Smooth muscle cell (in vitro differentiated cells): Measurements from ENCODE around the gene PCSK1. TPM values are rescaled to one million over a fixed set of nuclear protein-coding genes. Genes with fewer than 3 reads are reported as not detected.

ENCODE experiments used
- DNase-seq: peaks from one replicate; lab custom pipeline; 2025; ENCODE audit not compliant: unreplicated experiment; lab: John Stamatoyannopoulos, UW
- H2AFZ ChIP-seq: fragments of 200-600 bp; sonication (generic); 2 replicates; pipeline ENCODE4 v1.6.0; 2016; ENCODE audit warnings: antibody characterized with exemption, low read depth, mild to moderate bottlenecking
- H3F3A ChIP-seq: fragments of 200-600 bp; sonication (generic); 2 replicates; pipeline ENCODE4 v1.6.0; 2017; ENCODE audit warnings: antibody characterized with exemption, low read depth
- H3K27ac ChIP-seq: fragments of 200-600 bp; sonication (generic); 2 replicates; pipeline ENCODE4 v1.5.1; 2016; ENCODE audit warnings: low read depth, mild to moderate bottlenecking
- H3K27me3 ChIP-seq: fragments of 200-600 bp; sonication (generic); 2 replicates; pipeline ENCODE4 v1.6.1; 2016; ENCODE audit warnings: low read depth, mild to moderate bottlenecking
- H3K36me3 ChIP-seq: fragments of 200-600 bp; sonication (generic); 2 replicates; pipeline ENCODE4 v1.5.1; 2016; ENCODE audit warnings: low read depth
- H3K4me1 ChIP-seq: fragments of 200-600 bp; sonication (generic); 2 replicates; pipeline ENCODE4 v1.5.1; 2016; ENCODE audit warnings: low read depth
- H3K4me2 ChIP-seq: fragments of 200-600 bp; sonication (generic); 2 replicates; pipeline ENCODE4 v1.6.0; 2016; ENCODE audit warnings: mild to moderate bottlenecking
- H3K4me3 ChIP-seq: fragments of 200-600 bp; sonication (generic); 2 replicates; pipeline ENCODE4 v1.5.1; 2016; ENCODE audit warnings: mild to moderate bottlenecking
- H3K79me2 ChIP-seq: fragments of 200-600 bp; sonication (generic); 2 replicates; pipeline ENCODE4 v1.6.0; 2016; ENCODE audit warnings: low read depth, mild to moderate bottlenecking
- H3K9ac ChIP-seq: fragments of 200-600 bp; sonication (generic); 2 replicates; pipeline ENCODE4 v1.6.0; 2016; ENCODE audit warnings: low read depth
- H3K9me3 ChIP-seq: fragments of 200-600 bp; sonication (generic); replicated peaks from 2 replicates; pipeline ENCODE4 v1.5.1; 2016; ENCODE audit warnings: low read depth
- H4K20me1 ChIP-seq: fragments of 200-600 bp; sonication (generic); 2 replicates; pipeline ENCODE4 v1.6.0; 2016; ENCODE audit warnings: low read depth
- WGBS: methylation state at CpG from one replicate; pipeline ENCODE4 v1.1.7; 2016; ENCODE audit warnings: low lambda C conversion rate; 5-methylcytosine and 5-hydroxymethylcytosine counted together
- polyA plus RNA-seq: library from polyadenylated mRNA; unstranded; fragments of >200 nt; fragmentation: Nextera tagmentation; extraction: Ambion mirVana; gene quantifications from 2 replicates; pipeline ENCODE4 v1.2.1, GENCODE V29; 2016
- total RNA-seq: library from RNA; depleted of rRNA; stranded (reverse); fragments of >200 nt; gene quantifications from 2 replicates; pipeline ENCODE4 v1.2.3, GENCODE V29; 2014
- TF ChIP-seq, protein P1 (sequence below): fragments of 200-600 bp; sonication (generic); IDR thresholded peaks from 2 replicates; pipeline ENCODE4 v1.5.1; 2017; ENCODE audit warnings: borderline replicate concordance, mild to moderate bottlenecking, antibody characterized with exemption; ENCODE audit not compliant: insufficient read depth, poor library complexity, severe bottlenecking

The PCSK1 gene
- total and polyA plus RNA-seq, 2 experiments from 2014 or later = 0.32 to 1.1 TPM

DNA sequence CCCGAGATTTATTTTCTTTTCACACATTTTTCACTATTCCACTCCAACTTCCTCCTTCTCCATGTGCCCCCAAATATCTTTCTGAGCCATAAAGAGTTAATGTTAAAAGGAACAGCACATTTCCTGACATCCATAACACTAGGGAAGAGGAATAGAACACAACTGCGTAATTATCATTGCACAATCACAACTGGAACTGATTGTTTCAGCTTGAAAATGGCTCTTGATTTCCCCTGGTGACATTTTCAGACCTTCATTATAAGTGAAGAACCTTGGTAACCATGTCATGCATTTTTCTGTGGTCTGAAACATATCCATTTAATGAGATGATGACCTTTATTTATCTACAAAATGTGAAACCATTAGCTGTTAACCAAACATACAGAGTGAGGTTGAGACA is 82.4 kb downstream of the PCSK1 start:
- Histone ChIP-seq H4K20me1 (no peaks in the 10 kb centered on the region), H3F3A (no peaks in the 10 kb centered on the region), H3K4me1 (no peaks in the 10 kb centered on the region), H3K27me3 (peaks cover 11% of the 10 kb centered on the region), H3K4me2 (no peak overlapping the region), H3K27ac (no peak overlapping the region), H3K79me2 (no peaks in the 10 kb centered on the region), H2AFZ (no peak overlapping the region), H3K9ac (no peak overlapping the region), H3K4me3 (no peak overlapping the region), H3K9me3 (no peaks in the 10 kb centered on the region), H3K36me3 (no peaks in the 10 kb centered on the region)
- DNase-seq = no peak
- TF ChIP-seq, protein P1, sequence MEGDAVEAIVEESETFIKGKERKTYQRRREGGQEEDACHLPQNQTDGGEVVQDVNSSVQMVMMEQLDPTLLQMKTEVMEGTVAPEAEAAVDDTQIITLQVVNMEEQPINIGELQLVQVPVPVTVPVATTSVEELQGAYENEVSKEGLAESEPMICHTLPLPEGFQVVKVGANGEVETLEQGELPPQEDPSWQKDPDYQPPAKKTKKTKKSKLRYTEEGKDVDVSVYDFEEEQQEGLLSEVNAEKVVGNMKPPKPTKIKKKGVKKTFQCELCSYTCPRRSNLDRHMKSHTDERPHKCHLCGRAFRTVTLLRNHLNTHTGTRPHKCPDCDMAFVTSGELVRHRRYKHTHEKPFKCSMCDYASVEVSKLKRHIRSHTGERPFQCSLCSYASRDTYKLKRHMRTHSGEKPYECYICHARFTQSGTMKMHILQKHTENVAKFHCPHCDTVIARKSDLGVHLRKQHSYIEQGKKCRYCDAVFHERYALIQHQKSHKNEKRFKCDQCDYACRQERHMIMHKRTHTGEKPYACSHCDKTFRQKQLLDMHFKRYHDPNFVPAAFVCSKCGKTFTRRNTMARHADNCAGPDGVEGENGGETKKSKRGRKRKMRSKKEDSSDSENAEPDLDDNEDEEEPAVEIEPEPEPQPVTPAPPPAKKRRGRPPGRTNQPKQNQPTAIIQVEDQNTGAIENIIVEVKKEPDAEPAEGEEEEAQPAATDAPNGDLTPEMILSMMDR = no peak
- 72% methylated on average over 2 of the region's 2 CpGs for WGBS

DNA sequence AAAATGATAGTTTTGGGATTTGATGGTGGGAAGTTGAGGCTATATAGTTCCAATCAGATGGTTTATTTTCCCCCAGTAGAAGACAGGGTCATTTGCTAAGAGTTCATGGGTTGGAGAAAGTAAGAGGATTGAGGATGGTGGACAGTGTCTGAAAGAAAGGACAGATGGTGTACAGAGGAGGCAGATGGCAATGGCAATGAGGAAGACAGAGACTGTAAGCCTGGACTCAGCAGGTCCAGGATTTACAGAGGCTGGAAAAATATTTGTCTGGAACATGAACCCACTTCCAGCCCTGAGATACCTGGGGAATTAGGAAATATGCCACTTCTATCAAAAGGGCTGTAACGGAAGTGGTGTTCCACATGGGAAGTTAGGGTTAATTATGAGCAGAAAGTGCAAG is 84.5 kb downstream of the PCSK1 start:
- no peaks in the 10 kb centered on the region for H3K79me2 ChIP-seq
- no peak for DNase-seq
- H3F3A ChIP-seq = no peaks in the 10 kb centered on the region
- no peak overlapping the region for H3K4me3 ChIP-seq
- no peaks in the 10 kb centered on the region for H3K36me3 ChIP-seq
- H3K9ac ChIP-seq = no peak overlapping the region
- H4K20me1 ChIP-seq = no peaks in the 10 kb centered on the region
- H3K4me2 ChIP-seq = no peak overlapping the region
- H3K4me1 ChIP-seq = no peaks in the 10 kb centered on the region
- TF ChIP-seq, protein P1 = no peak
- 88% methylated on average over 1 of the region's 1 CpG for WGBS
- no peak overlapping the region for H3K27ac ChIP-seq
- no peak overlapping the region for H2AFZ ChIP-seq
- no peaks in the 10 kb centered on the region for H3K9me3 ChIP-seq
- peaks cover 16% of the 10 kb centered on the region for H3K27me3 ChIP-seq

DNA sequence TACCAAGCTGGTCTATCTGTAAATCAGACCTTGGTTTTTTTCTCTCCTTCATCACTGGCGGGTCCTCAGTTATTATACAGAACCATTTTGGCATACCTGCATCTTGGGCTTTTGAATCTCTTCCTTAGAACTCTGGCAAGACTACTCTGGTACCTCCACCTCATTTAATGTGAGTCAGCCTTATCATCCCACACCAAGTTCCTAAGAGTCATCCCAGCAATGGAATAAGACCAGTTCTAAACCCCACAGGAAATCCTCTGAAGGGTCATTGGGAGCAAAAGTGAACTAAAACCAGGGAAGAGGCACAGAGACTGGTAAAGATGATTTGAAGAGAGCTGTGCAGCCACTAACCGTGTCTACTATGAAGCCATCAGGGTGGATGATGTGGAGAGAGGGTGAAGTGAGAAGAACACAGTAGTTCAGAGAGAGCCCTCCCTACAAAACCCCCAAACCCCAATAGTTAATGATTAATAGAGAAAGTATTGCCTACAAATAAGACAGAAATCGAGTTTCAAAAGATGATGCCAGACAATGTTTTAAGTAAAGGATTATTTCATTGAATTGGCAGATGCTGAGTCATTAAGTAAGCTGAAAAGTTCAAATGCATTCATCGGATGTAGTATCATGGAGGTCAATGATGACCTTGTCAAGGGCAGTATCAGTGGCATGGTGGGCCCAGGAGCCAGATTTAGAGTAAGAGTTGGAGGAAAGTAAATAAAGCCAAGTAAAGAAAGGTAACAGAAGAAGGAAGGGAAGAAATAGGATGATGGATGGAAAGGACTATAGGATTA is 85.4 kb downstream of the PCSK1 start:
- Histone ChIP-seq H4K20me1 (no peaks in the 10 kb centered on the region), H3K4me1 (no peaks in the 10 kb centered on the region), H3K4me2 (no peak overlapping the region), H3K79me2 (no peaks in the 10 kb centered on the region), H3K9me3 (no peaks in the 10 kb centered on the region), H3K36me3 (no peaks in the 10 kb centered on the region), H3K27ac (no peak overlapping the region), H3K27me3 (peaks cover 16% of the 10 kb centered on the region), H3F3A (no peaks in the 10 kb centered on the region), H2AFZ (no peak overlapping the region), H3K4me3 (no peak overlapping the region), H3K9ac (no peak overlapping the region)
- WGBS = 85% methylated on average over 4 of the region's 4 CpGs
- DNase-seq = no peak
- TF ChIP-seq, protein P1 = no peak
